HepG2 (cell line): Measurements from ENCODE around the gene GUCY1A2. TPM values are rescaled to one million over a fixed set of nuclear protein-coding genes. Genes with fewer than 3 reads are reported as not detected.

Experiments used
- ATAC-seq: fragments of 200-7000 bp; cut with Tn5 transposase; 3 replicates; pipeline ENCODE4 v1.9.1; 2020; ENCODE audit warnings: mild to moderate bottlenecking, moderate library complexity
- BruUV-seq: library from RNA; stranded (reverse); fragments of 400-500 nt; replicated peaks from 2 replicates; lab custom pipeline; 2021; lab: Mats Ljungman, UMichigan
- CTCF ChIA-PET: fragments of 300-600 bp; formaldehyde crosslinking; extraction: SDS; loops from one replicate; lab custom pipeline; 2021; ENCODE audit warnings: low total read pairs, inconsistent platforms, low intra/inter-chr PET ratio; lab: Yijun Ruan, JAX
- POLR2A ChIA-PET: fragments of 350-600 bp; sonication (Branson Sonifier 250); formaldehyde crosslinking; loops from one replicate; lab custom pipeline; 2020; ENCODE audit warnings: antibody characterized with exemption, inconsistent platforms; lab: Yijun Ruan, JAX
- DNase-seq: peaks from one replicate; pipeline ENCODE4 v3.0.0-alpha.2; 2015; ENCODE audit warnings: low spot score
- FAIRE-seq: peaks from 3 replicates; lab custom pipeline; 2011; peaks lifted over from hg19 to GRCh38; lab: Jason Lieb, UNC
- H2AFZ ChIP-seq: one replicate; pipeline ENCODE4 v1.6.1; 2011; ENCODE audit warnings: low read length, inconsistent platforms
- H3K27ac ChIP-seq: fragments of 300-600 bp; 3 replicates; pipeline ENCODE4 v1.8.0; 2011; ENCODE audit warnings: mixed run types, mild to moderate bottlenecking, mixed read lengths, low read length, inconsistent platforms; ENCODE audit not compliant: insufficient read depth; ENCODE audit errors: extremely low read length
- H3K27me3 ChIP-seq, 2 experiments: fragments of 200-600 bp in 1 of 2; 2 replicates in 1 of 2; 3 replicates in 1 of 2; pipeline versions ENCODE4 v1.6.0 to v1.8.0; 2011; ENCODE audit warnings: low read length in 2 of 2, mild to moderate bottlenecking in 2 of 2, moderate library complexity in 2 of 2, inconsistent platforms in 1 of 2; ENCODE audit not compliant: insufficient read depth in 2 of 2, control insufficient read depth in 1 of 2
- H3K36me3 ChIP-seq, 2 experiments: fragments of 200-600 bp in 1 of 2; replicated peaks in 1 of 2; 2 replicates in 1 of 2; 3 replicates in 1 of 2; pipeline versions ENCODE4 v1.5.1 to v1.8.0; 2011; ENCODE audit warnings: low read length in 2 of 2, inconsistent platforms in 1 of 2; ENCODE audit not compliant: insufficient read depth in 2 of 2, control insufficient read depth in 1 of 2
- H3K4me1 ChIP-seq: 2 replicates; pipeline ENCODE4 v1.5.1; 2012; ENCODE audit warnings: low read length, inconsistent platforms; ENCODE audit not compliant: insufficient read depth
- H3K4me2 ChIP-seq: 2 replicates; pipeline ENCODE4 v1.6.0; 2011; ENCODE audit warnings: low read depth, low read length, inconsistent platforms
- H3K4me3 ChIP-seq, 3 experiments: fragments of 200-600 bp in 1 of 3; sonication (generic), shearing (Covaris generic) in 1 of 3; replicated peaks in 1 of 3; 2 replicates each; pipeline ENCODE4 v1.5.1; 2011 to 2016; ENCODE audit warnings: low read length in 3 of 3, inconsistent platforms in 2 of 3, low read depth in 2 of 3, mild to moderate bottlenecking in 2 of 3, control low read depth in 1 of 3, mixed read lengths in 1 of 3; ENCODE audit not compliant: insufficient read depth in 1 of 3
- H3K79me2 ChIP-seq: one replicate; pipeline ENCODE4 v1.6.1; 2011; ENCODE audit warnings: low read length, inconsistent platforms; ENCODE audit not compliant: insufficient read depth
- H3K9ac ChIP-seq: 2 replicates; pipeline ENCODE4 v1.6.0; 2011; ENCODE audit warnings: mild to moderate bottlenecking, low read depth, low read length, inconsistent platforms; ENCODE audit not compliant: insufficient read depth
- H3K9me3 ChIP-seq: 2 replicates; pipeline ENCODE4 v1.5.1; 2012; ENCODE audit warnings: mild to moderate bottlenecking, low read length
- H4K20me1 ChIP-seq: 2 replicates; pipeline ENCODE4 v1.6.0; 2011; ENCODE audit warnings: inconsistent platforms, mild to moderate bottlenecking, low read length, moderate library complexity; ENCODE audit not compliant: insufficient read depth
- DMAP1 ChIP-seq: IDR thresholded peaks from 2 replicates; pipeline ENCODE4 v1.6.1; 2016
- HNF1A ChIP-seq, 2 experiments: sonication (generic) in 1 of 2; formaldehyde crosslinking in 1 of 2; IDR thresholded peaks; 2 replicates each; pipeline versions ENCODE4 v1.4.0 to v1.6.1; 2016 to 2020; ENCODE audit warnings: borderline replicate concordance in 1 of 2, low read depth in 1 of 2, mild to moderate bottlenecking in 1 of 2, missing genetic modification reagents in 1 of 2
- IKZF4 ChIP-seq: sonication (generic); formaldehyde crosslinking; IDR thresholded peaks from 2 replicates; pipeline ENCODE4 v1.5.1; 2020; ENCODE audit warnings: borderline replicate concordance, mild to moderate bottlenecking, low read depth, missing genetic modification reagents; ENCODE audit errors: not compliant biosample characterization
- SIN3A ChIP-seq: IDR thresholded peaks from 2 replicates; pipeline ENCODE4 v1.6.1; 2011; ENCODE audit warnings: low read depth, mild to moderate bottlenecking, control low read depth, low read length, borderline replicate concordance
- SUZ12 ChIP-seq: fragments of 150-350 bp; IDR thresholded peaks from 2 replicates; pipeline ENCODE4 v1.6.1; 2014; ENCODE audit warnings: low read depth, low read length
- THAP8 ChIP-seq: sonication (generic); formaldehyde crosslinking; IDR thresholded peaks from 2 replicates; pipeline ENCODE4 v1.5.1; 2020; ENCODE audit warnings: missing genetic modification reagents, mild to moderate bottlenecking, borderline replicate concordance
- ZNF678 ChIP-seq: sonication (generic); formaldehyde crosslinking; IDR thresholded peaks from 2 replicates; pipeline ENCODE4 v1.4.0; 2020; ENCODE audit warnings: mild to moderate bottlenecking, missing genetic modification reagents
- in situ Hi-C: cut with HindIII; loops from 2 replicates; pipeline ENCODE4 v1.10.0; 2017; ENCODE audit warnings: low pct_unique_long_range_greater_than_20kb; ENCODE audit not compliant: extremely low pct_ligation_motif_present
- intact Hi-C: fragments of 100-400 bp; cut with micrococcal nuclease; formaldehyde crosslinking; loops from one replicate; pipeline ENCODE4 v1.10.0; 2022; ENCODE audit not compliant: unreplicated experiment
- polyA plus RNA-seq, 8 experiments: library from polyadenylated mRNA; depleted of rRNA in 3 of 8; stranded (reverse) in 7 of 8; unstranded in 1 of 8; fragments of >200 nt; fragmentation: Illumina TruSeq in 4 of 8; extraction: Trizol in 4 of 8; gene quantifications; 2 replicates each; pipeline versions ENCODE4 v1.2.1 to v1.2.3, GENCODE V29; 2011 to 2016; ENCODE audit warnings: low read depth in 4 of 8, missing spikeins in 1 of 8, mixed read lengths in 1 of 8; ENCODE audit not compliant: insufficient read depth in 1 of 8
- total RNA-seq, 5 experiments: library from RNA; depleted of rRNA; stranded (reverse); fragments of >200 nt; fragmentation: Illumina TruSeq; extraction: Trizol; gene quantifications; 2 replicates each; pipeline ENCODE4 v1.2.3, GENCODE V29; 2016; ENCODE audit warnings: low read depth in 1 of 5

GUCY1A2 gene
- total and polyA plus RNA-seq, 2 of the 13 experiments (the other 11 are each of a cell fraction or from before 2014, with no cell fraction given): 0.01 to 0.07 TPM

- no peak for ATAC-seq
Observed at GRCh38 chr11:106842134-106842533, 176.1 kb downstream of the GUCY1A2 start.

More at GRCh38 chr11:106842134-106842533, 176.1 kb downstream of the GUCY1A2 start:
- no peaks in the 10 kb centered on the region for H3K79me2 ChIP-seq
- H3K4me3 ChIP-seq: no peak overlapping the region
- POLR2A ChIA-PET: no interaction called here
- H3K4me1 ChIP-seq: no peaks in the 10 kb centered on the region
- no peak overlapping the region for H2AFZ ChIP-seq
- H3K36me3 ChIP-seq: no peaks in the 10 kb centered on the region
- TF ChIP-seq HNF1A (IDR thresholded peaks at IDR 0.05; ENCODE audit: low read depth) (no peak), HNF1A (CRISPR knock-in tag; IDR thresholded peaks at IDR 0.05; ENCODE audit: borderline replicate concordance) (no peak), SUZ12 (no peak), SIN3A (no peak), IKZF4 (CRISPR knock-in tag) (no peak), THAP8 (CRISPR knock-in tag) (no peak), ZNF678 (CRISPR knock-in tag) (no peak), DMAP1 (no peak)
- H3K27ac ChIP-seq: no peak overlapping the region
- FAIRE-seq: no peak
- intact Hi-C loops (no loop called here), in situ Hi-C loops (no loop called here)
- no peak for DNase-seq
- no peak overlapping the region for H3K9ac ChIP-seq
- CTCF ChIA-PET: no interaction called here
- no peaks in the 10 kb centered on the region for H3K9me3 ChIP-seq
- BruUV-seq: no TSS peak
- H3K27me3 ChIP-seq: no peaks in the 10 kb centered on the region
- no peaks in the 10 kb centered on the region for H4K20me1 ChIP-seq
- no peak overlapping the region for H3K4me2 ChIP-seq
